Peyer's patch (tissue), 4 donors: ENCODE data around the gene BANK1. TPM values are rescaled to one million over a fixed set of nuclear protein-coding genes. Genes with fewer than 3 reads are reported as not detected.

Source experiments
- DNase-seq, 3 donors: peaks; one replicate each; pipeline ENCODE4 v3.0.0-alpha.2; 2017 to 2019
- H3K27ac ChIP-seq, 4 donors: fragments of 200-600 bp; sonication (generic); one replicate each; pipeline ENCODE4 v1.5.1; 2016 to 2019
- H3K27me3 ChIP-seq, 2 donors: fragments of 200-600 bp; sonication (generic); one replicate each; pipeline ENCODE4 v1.5.1; 2019
- H3K36me3 ChIP-seq, 3 donors: fragments of 200-600 bp; sonication (generic); one replicate each; pipeline ENCODE4 v1.5.1; 2016 to 2019
- H3K4me1 ChIP-seq, 4 donors: fragments of 200-600 bp; sonication (generic); one replicate each; pipeline ENCODE4 v1.5.1; 2016 to 2019
- H3K4me3 ChIP-seq, 4 donors: fragments of 200-600 bp; sonication (generic); 1 replicate in 3 of 4; 2 replicates in 1 of 4; pipeline ENCODE4 v1.5.1; 2016 to 2019; ENCODE audit warnings: mild to moderate bottlenecking in 1 of 4
- H3K9me3 ChIP-seq, 4 donors: fragments of 200-600 bp; sonication (generic); one replicate each; pipeline ENCODE4 v1.5.1; 2016 to 2019; ENCODE audit warnings: mild to moderate bottlenecking in 1 of 4
- CTCF ChIP-seq, 6 experiments: fragments of 450-650 bp in 4 of 6; fragments of 200-600 bp in 2 of 6; sonication (generic) in 1 of 6; IDR thresholded peaks; one replicate each; pipeline ENCODE4 v1.5.1; 2017 to 2019; ENCODE audit warnings: antibody characterized with exemption in 6 of 6, mild to moderate bottlenecking in 3 of 6, moderate library complexity in 1 of 6
- POLR2A ChIP-seq, 2 donors: fragments of 450-650 bp; IDR thresholded peaks; one replicate each; pipeline ENCODE4 v1.5.1; 2017; ENCODE audit warnings: antibody characterized with exemption in 2 of 2, mild to moderate bottlenecking in 2 of 2, moderate library complexity in 2 of 2
- total RNA-seq, 4 donors: library from RNA; depleted of rRNA; stranded (reverse); fragments of >200 nt; gene quantifications; one replicate each; pipeline ENCODE4 v1.1.0, GENCODE V29; 2016

The BANK1 gene
- total RNA-seq, 4 donors from 2014 or later = 0.53 to 351 (median 7.9) TPM

- Histone ChIP-seq H3K4me1 (peaks cover 0 to 6% (median 0%) of the 10 kb centered on the region in 4 donors), H3K27ac (peak overlapping the region in 1 of 4 donors; percentile 94), H3K36me3 (no peaks in the 10 kb centered on the region), H3K27me3 (no peaks in the 10 kb centered on the region), H3K9me3 (no peaks in the 10 kb centered on the region), H3K4me3 (no peak overlapping the region)
- TF ChIP-seq CTCF (IDR thresholded peaks at IDR 0.05) (no peak), POLR2A (IDR thresholded peaks at IDR 0.05) (no peak)
- DNase-seq = no peak
Observed at GRCh38 chr4:101794806-101795205, 4.3 kb downstream of the BANK1 start.

GRCh38 chr4:101795704-101796103 lies 5.2 kb downstream of the BANK1 start:
- TF ChIP-seq CTCF (IDR thresholded peaks at IDR 0.05) = no peak
- TF ChIP-seq POLR2A (IDR thresholded peaks at IDR 0.05) = no peak
- no peaks in the 10 kb centered on the region for H3K36me3 ChIP-seq
- no peak overlapping the region for H3K4me3 ChIP-seq
- H3K9me3 ChIP-seq = no peaks in the 10 kb centered on the region
- no peak for DNase-seq
- H3K4me1 ChIP-seq = peaks cover 0 to 2% (median 0%) of the 10 kb centered on the region in 4 donors
- H3K27me3 ChIP-seq = no peaks in the 10 kb centered on the region
- H3K27ac ChIP-seq = peak overlapping the region in 1 of 4 donors; percentile 50

- no peaks in the 10 kb centered on the region for H3K36me3 ChIP-seq
- no peaks in the 10 kb centered on the region for H3K9me3 ChIP-seq
- H3K27ac ChIP-seq = peak overlapping the region in 1 of 4 donors; percentile 65
- no peaks in the 10 kb centered on the region for H3K4me1 ChIP-seq
- peak in 1 of 3 donors; percentile 47 for DNase-seq
- no peaks in the 10 kb centered on the region for H3K27me3 ChIP-seq
- no peak overlapping the region for H3K4me3 ChIP-seq
- TF ChIP-seq CTCF (IDR thresholded peaks at IDR 0.05) (no peak), POLR2A (IDR thresholded peaks at IDR 0.05) (no peak)
Observed at GRCh38 chr4:101801958-101802357, 11.4 kb downstream of the BANK1 start.

GRCh38 chr4:101806914-101807313 lies 16.4 kb downstream of the BANK1 start:
- H3K27ac ChIP-seq = peak overlapping the region in 2 of 4 donors; percentile 62 to 76
- TF ChIP-seq POLR2A (IDR thresholded peaks at IDR 0.05) (no peak), CTCF (IDR thresholded peaks at IDR 0.05) (no peak)
- H3K36me3 ChIP-seq = no peaks in the 10 kb centered on the region
- H3K27me3 ChIP-seq = no peaks in the 10 kb centered on the region
- peaks cover 0 to 4% (median 0%) of the 10 kb centered on the region in 4 donors for H3K4me1 ChIP-seq
- peak in 2 of 3 donors; percentile 64 to 74 for DNase-seq
- no peak overlapping the region for H3K4me3 ChIP-seq
- H3K9me3 ChIP-seq = no peaks in the 10 kb centered on the region

GRCh38 chr4:101807351-101807750 lies 16.8 kb downstream of the BANK1 start:
- DNase-seq = no peak

More at GRCh38 chr4:101807351-101807750, 16.8 kb downstream of the BANK1 start:
- peaks cover 0 to 4% (median 0%) of the 10 kb centered on the region in 4 donors for H3K4me1 ChIP-seq
- peak overlapping the region in 2 of 4 donors; percentile 62 to 76 for H3K27ac ChIP-seq
- H3K4me3 ChIP-seq = no peak overlapping the region
- TF ChIP-seq CTCF (IDR thresholded peaks at IDR 0.05) (no peak), POLR2A (IDR thresholded peaks at IDR 0.05) (no peak)
- no peaks in the 10 kb centered on the region for H3K36me3 ChIP-seq
- no peaks in the 10 kb centered on the region for H3K9me3 ChIP-seq
- no peaks in the 10 kb centered on the region for H3K27me3 ChIP-seq
